Measurements from ENCODE around the gene ZNF563. TPM values are rescaled to one million over a fixed set of nuclear protein-coding genes. Genes with fewer than 3 reads are reported as not detected.
"Not testable (repeated sequence)": the region's sequence is repeated elsewhere in the genome, so short reads cannot be mapped to it uniquely, and the experiment has no call there.

The ZNF563 gene
- total RNA-seq, 2 donors from 2014 or later: 3.8 to 6.3 TPM

GRCh38 chr19:12314553-12314952 lies 18.9 kb downstream of the ZNF563 start:
- DNase-seq (no peak), ATAC-seq (no peak)
- intact Hi-C loops (cut with DNase I): no loop called here

GRCh38 chr19:12308891-12309290 lies 24.5 kb downstream of the ZNF563 start:
- intact Hi-C loops (cut with DNase I); DNase-seq; ATAC-seq: not testable (repeated sequence)

- intact Hi-C loops (cut with DNase I): loop anchor here in 1 of 2 donors (2.0 kb wide), 1 partner anchor 70 kb away; the partner anchor contains the start of gene ZNF442
- DNase-seq (no peak), ATAC-seq (peak in 1 of 2 donors; percentile 1)
These were observed 38.2 kb downstream of the ZNF563 start for GRCh38 chr19:12295191-12295590.

GRCh38 chr19:12294249-12295158 lies 38.9 kb downstream of the ZNF563 start, which contains the start of gene ZNF44:
Gene ZNF44 (minus strand): TSS chr19:12294883. CDS start chr19:12294694, 189 bp downstream.
- intact Hi-C loops (cut with DNase I): loop anchor here in 1 of 2 donors (2.0 to 5.0 kb wide), 2 partner anchors 38 to 70 kb away; partner anchors contain the start of genes ZNF442 and ZNF563
- peak; percentile 98 for DNase-seq
- peak; percentile 99 for ATAC-seq

- DNase-seq (peak; percentile 72), ATAC-seq (peak; percentile 42 to 60)
- intact Hi-C loops (cut with DNase I): loop anchor here in 1 of 2 donors (2.0 to 5.0 kb wide), 2 partner anchors 38 to 71 kb away; partner anchors contain the start of genes ZNF442 and ZNF563
These were observed 39.6 kb downstream of the ZNF563 start for GRCh38 chr19:12293777-12294248.

- intact Hi-C loops (cut with DNase I): loop anchor here in 1 of 2 donors (5.0 kb wide), 1 partner anchor 43 kb away; the partner anchor contains the start of gene ZNF563
- DNase-seq (no peak), ATAC-seq (no peak)
These were observed 43.7 kb downstream of the ZNF563 start for GRCh38 chr19:12289790-12290065.

- DNase-seq (no peak), ATAC-seq (no peak)
- intact Hi-C loops (cut with DNase I): no loop called here
These were observed 45.4 kb downstream of the ZNF563 start for GRCh38 chr19:12287958-12288500.

- intact Hi-C loops (cut with DNase I): no loop called here
- no peak for ATAC-seq
- DNase-seq: no peak
These were observed 48.8 kb downstream of the ZNF563 start for GRCh38 chr19:12284631-12285030.

- intact Hi-C loops (cut with DNase I): no loop called here
- DNase-seq (no peak), ATAC-seq (no peak)
These were observed 49.2 kb downstream of the ZNF563 start for GRCh38 chr19:12284226-12284625.

GRCh38 chr19:12278713-12279112 lies 54.7 kb downstream of the ZNF563 start:
- intact Hi-C loops (cut with DNase I): no loop called here
- ATAC-seq (no peak), DNase-seq (no peak)

- DNase-seq (no peak), ATAC-seq (no peak)
- intact Hi-C loops (cut with DNase I): no loop called here
These were observed 60.2 kb downstream of the ZNF563 start for GRCh38 chr19:12272980-12273901.

GRCh38 chr19:12272386-12272785 lies 61.0 kb downstream of the ZNF563 start:
- DNase-seq (no peak), ATAC-seq (no peak)
- intact Hi-C loops (cut with DNase I): no loop called here

- ATAC-seq: no peak
- intact Hi-C loops (cut with DNase I): no loop called here
- no peak for DNase-seq
These were observed 62.6 kb downstream of the ZNF563 start for GRCh38 chr19:12270854-12271253.

Other genes with a start within 250 kb of the ZNF563 start
- 1 to 10 TPM in 1 of 2 donors, under 1 TPM in 1; 0.89 to 1.1 TPM for gene ZNF20, start 193.3 kb downstream of the ZNF563 start, total RNA-seq
- 1 to 10 TPM; 3.3 to 4.2 TPM for gene ZNF625, start 176.9 kb downstream of the ZNF563 start, total RNA-seq
- gene ZNF136, start 170.5 kb downstream of the ZNF563 start, total RNA-seq: 1 to 10 TPM; 5.0 to 6.5 TPM
- 10 to 100 TPM in 1 of 2 donors, 1 to 10 TPM in 1; 7.4 to 11.5 TPM for gene ZNF44, start 38.8 kb downstream of the ZNF563 start, total RNA-seq
- 1 to 10 TPM; 2.9 to 4.3 TPM for gene ZNF442, start 32.0 kb upstream of the ZNF563 start, total RNA-seq
- gene ZNF799, start 67.6 kb upstream of the ZNF563 start, total RNA-seq: 1 to 10 TPM; 2.4 to 3.6 TPM
- 1 to 10 TPM; 2.0 to 2.8 TPM for gene ZNF443, start 107.4 kb upstream of the ZNF563 start, total RNA-seq
- 1 to 10 TPM; 1.2 to 1.3 TPM for gene ZNF709, start 151.2 kb upstream of the ZNF563 start, total RNA-seq
- gene ZNF564, start 217.8 kb upstream of the ZNF563 start, total RNA-seq: 10 to 100 TPM in 1 of 2 donors, 1 to 10 TPM in 1; 7.7 to 11.9 TPM

All from left cardiac atrium (tissue), 4 donors.